ENCODE data around the gene POR.
A peak's percentile ranks its signal among the peaks of the same experiment; 100 is the strongest.
"Not testable (repeated sequence)": the region's sequence is repeated elsewhere in the genome, so short reads cannot be mapped to it uniquely, and the experiment has no call there.

Gene POR

GRCh38 chr7:75914655-75915415, at the start of gene POR:
TSS of gene POR (plus strand) at chr7:75915155. CDS start at chr7:75954002, 38,847 bp downstream.
- peak; percentile 81 for DNase-seq (ENCODE audit: low read depth)

- DNase-seq (ENCODE audit: low read depth): no peak
Observed at GRCh38 chr7:75866114-75866488, 48.9 kb upstream of the POR start.

GRCh38 chr7:75866489-75867389, 48.2 kb upstream of the POR start:
- DNase-seq (ENCODE audit: low read depth): no peak

GRCh38 chr7:75867390-75867717, 47.6 kb upstream of the POR start:
- no peak for DNase-seq (ENCODE audit: low read depth)

- no peak for DNase-seq (ENCODE audit: low read depth)
Observed at GRCh38 chr7:75868153-75868552, 46.8 kb upstream of the POR start.

- no peak for DNase-seq (ENCODE audit: low read depth)
Observed at GRCh38 chr7:75869776-75870379, 45.1 kb upstream of the POR start.

- no peak for DNase-seq (ENCODE audit: low read depth)
Observed at GRCh38 chr7:75870557-75871161, 44.3 kb upstream of the POR start.

GRCh38 chr7:75872073-75872782, 42.7 kb upstream of the POR start:
- no peak for DNase-seq (ENCODE audit: low read depth)

GRCh38 chr7:75874180-75874579, 40.8 kb upstream of the POR start:
- DNase-seq (ENCODE audit: low read depth): not testable (repeated sequence)

GRCh38 chr7:75875113-75876080, 39.6 kb upstream of the POR start:
- DNase-seq (ENCODE audit: low read depth): no peak

- no peak for DNase-seq (ENCODE audit: low read depth)
Observed at GRCh38 chr7:75876126-75876881, 38.7 kb upstream of the POR start.

- no peak for DNase-seq (ENCODE audit: low read depth)
Observed at GRCh38 chr7:75878312-75878768, 36.6 kb upstream of the POR start.

GRCh38 chr7:75878769-75879611, 36.0 kb upstream of the POR start, which contains the start of gene RHBDD2:
TSS of gene RHBDD2 (plus strand) at chr7:75879034. CDS start at chr7:75879083, 49 bp downstream.
- DNase-seq (ENCODE audit: low read depth): peak; percentile 87

GRCh38 chr7:75879771-75880184, 35.2 kb upstream of the POR start:
- DNase-seq (ENCODE audit: low read depth): no peak

- no peak for DNase-seq (ENCODE audit: low read depth)
Observed at GRCh38 chr7:75880242-75880641, 34.7 kb upstream of the POR start.

- no peak for DNase-seq (ENCODE audit: low read depth)
Observed at GRCh38 chr7:75881436-75882095, 33.4 kb upstream of the POR start.

- not testable (repeated sequence) for DNase-seq (ENCODE audit: low read depth)
Observed at GRCh38 chr7:75883265-75883824, 31.6 kb upstream of the POR start.

GRCh38 chr7:75884476-75884875, 30.5 kb upstream of the POR start:
- DNase-seq (ENCODE audit: low read depth): no peak
